ENCODE results near the gene PPIE. TPM values are rescaled to one million over a fixed set of nuclear protein-coding genes. Genes with fewer than 3 reads are reported as not detected.

The PPIE gene
- total RNA-seq, 3 donors from 2014 or later: 41.3 to 49.2 (median 45.9) TPM

- Histone ChIP-seq H3K9me3 (no peaks in the 10 kb centered on the region), H3K27me3 (no peaks in the 10 kb centered on the region), H3K27ac (no peak overlapping the region), H3K4me1 (no peaks in the 10 kb centered on the region), H3K4me3 (no peak overlapping the region), H3K36me3 (peaks cover 14% of the 10 kb centered on the region)
- TF ChIP-seq POLR2A (IDR thresholded peaks at IDR 0.05): no peak
- intact Hi-C loops (cut with DNase I; ENCODE audit: low total_unique reads): no loop called here
- DNase-seq (ENCODE audit: low spot score in 2 of 2): no peak
Observed at GRCh38 chr1:39752703-39753102, 14.0 kb downstream of the PPIE start.

DNA sequence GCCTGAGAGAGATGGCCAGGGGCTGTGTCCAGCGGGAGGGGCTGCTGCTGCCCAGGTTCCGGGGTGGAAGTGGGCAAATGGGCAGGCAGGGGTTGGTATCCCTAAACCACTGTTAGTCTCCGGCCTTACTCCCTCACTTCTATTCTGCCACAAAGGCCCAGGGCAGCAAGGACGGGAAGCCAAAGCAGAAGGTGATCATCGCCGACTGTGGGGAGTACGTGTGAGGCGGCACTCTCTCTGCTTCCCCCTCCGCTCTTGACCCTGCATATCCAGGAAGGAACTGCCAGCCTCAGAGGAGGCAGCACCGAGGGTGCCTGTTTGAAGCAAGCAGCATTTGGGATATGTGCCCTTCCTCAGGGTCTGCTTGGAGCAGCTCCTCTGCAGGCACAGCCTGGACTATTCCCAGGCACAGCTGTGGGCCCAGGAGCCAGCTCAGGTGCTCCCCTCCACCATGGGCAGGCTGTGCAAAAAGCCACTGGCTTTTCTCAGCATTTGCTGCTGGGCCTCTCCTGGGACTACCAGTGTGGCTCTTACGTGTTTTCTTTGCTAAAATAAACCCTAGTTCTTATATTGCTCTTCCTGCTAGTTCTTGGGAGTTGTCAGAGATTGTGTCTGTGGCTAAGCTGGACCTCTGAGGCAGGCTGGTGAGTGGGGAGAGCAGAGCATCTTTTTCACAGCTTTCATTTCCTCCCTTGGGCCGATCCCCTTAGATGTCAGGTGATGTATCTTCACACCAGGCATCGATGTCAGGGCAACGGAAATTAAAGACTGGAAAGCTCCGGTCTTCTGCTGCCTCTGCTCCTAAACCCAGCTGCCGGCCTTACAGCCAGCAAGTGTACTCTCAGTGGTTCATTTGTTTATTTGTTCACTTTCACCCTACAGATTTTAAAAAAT is 14.7 kb downstream of the PPIE start:
- intact Hi-C loops (cut with DNase I; ENCODE audit: low total_unique reads): no loop called here
- DNase-seq (ENCODE audit: low spot score in 2 of 2): no peak
- no peak for TF ChIP-seq POLR2A (IDR thresholded peaks at IDR 0.05)
- TF ChIP-seq, protein P1, sequence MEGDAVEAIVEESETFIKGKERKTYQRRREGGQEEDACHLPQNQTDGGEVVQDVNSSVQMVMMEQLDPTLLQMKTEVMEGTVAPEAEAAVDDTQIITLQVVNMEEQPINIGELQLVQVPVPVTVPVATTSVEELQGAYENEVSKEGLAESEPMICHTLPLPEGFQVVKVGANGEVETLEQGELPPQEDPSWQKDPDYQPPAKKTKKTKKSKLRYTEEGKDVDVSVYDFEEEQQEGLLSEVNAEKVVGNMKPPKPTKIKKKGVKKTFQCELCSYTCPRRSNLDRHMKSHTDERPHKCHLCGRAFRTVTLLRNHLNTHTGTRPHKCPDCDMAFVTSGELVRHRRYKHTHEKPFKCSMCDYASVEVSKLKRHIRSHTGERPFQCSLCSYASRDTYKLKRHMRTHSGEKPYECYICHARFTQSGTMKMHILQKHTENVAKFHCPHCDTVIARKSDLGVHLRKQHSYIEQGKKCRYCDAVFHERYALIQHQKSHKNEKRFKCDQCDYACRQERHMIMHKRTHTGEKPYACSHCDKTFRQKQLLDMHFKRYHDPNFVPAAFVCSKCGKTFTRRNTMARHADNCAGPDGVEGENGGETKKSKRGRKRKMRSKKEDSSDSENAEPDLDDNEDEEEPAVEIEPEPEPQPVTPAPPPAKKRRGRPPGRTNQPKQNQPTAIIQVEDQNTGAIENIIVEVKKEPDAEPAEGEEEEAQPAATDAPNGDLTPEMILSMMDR (IDR thresholded peaks at IDR 0.05): no peak
- TF ChIP-seq POLR2AphosphoS5 (IDR thresholded peaks at IDR 0.05): no peak
- Histone ChIP-seq H3K27me3 (no peaks in the 10 kb centered on the region), H3K9me3 (no peaks in the 10 kb centered on the region), H3K36me3 (peaks cover 14% of the 10 kb centered on the region), H3K27ac (no peak overlapping the region), H3K4me1 (no peaks in the 10 kb centered on the region), H3K4me3 (no peak overlapping the region)

DNA sequence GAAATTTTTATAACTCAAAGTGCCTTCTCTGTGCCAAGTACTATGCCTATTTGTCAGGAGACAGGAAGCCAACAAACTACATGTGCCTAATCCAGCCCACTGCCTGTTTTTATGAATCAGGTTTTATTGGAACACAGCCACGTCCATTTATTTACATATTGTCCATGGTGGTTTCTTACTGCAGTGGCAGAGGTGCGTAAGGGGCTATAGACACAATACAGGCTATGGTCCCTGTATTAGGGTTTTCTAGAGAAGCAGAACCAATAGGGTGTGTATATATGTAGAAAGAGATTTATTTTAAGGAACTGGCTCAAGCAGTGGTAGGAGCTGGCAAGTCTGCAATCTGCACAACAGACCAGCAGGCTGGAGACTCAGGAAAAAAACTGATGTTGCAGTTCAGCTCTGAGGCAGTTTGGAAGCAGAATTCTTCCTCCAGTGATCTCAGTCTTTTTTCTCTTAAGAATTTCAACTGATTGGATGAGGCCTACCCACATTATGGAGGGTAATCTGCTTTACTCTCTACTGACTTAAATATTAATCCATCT is 15.4 kb downstream of the PPIE start:
- H3K4me3 ChIP-seq: no peak overlapping the region
- H3K36me3 ChIP-seq: peaks cover 14% of the 10 kb centered on the region
- no peaks in the 10 kb centered on the region for H3K27me3 ChIP-seq
- no peaks in the 10 kb centered on the region for H3K4me1 ChIP-seq
- TF ChIP-seq POLR2AphosphoS5 (IDR thresholded peaks at IDR 0.05) (no peak), POLR2A (IDR thresholded peaks at IDR 0.05) (no peak)
- TF ChIP-seq, protein P1 (IDR thresholded peaks at IDR 0.05): no peak
- H3K9me3 ChIP-seq: no peaks in the 10 kb centered on the region
- intact Hi-C loops (cut with DNase I; ENCODE audit: low total_unique reads): no loop called here
- DNase-seq (ENCODE audit: low spot score in 2 of 2): no peak
- no peak overlapping the region for H3K27ac ChIP-seq

- intact Hi-C loops (cut with DNase I; ENCODE audit: low total_unique reads): loop anchor here (5.0 kb wide), 1 partner anchor 103 kb away; no protein-coding TSS in a partner anchor
- no peak for DNase-seq (ENCODE audit: low spot score in 2 of 2)
- Histone ChIP-seq H3K4me3 (no peak overlapping the region), H3K4me1 (no peaks in the 10 kb centered on the region), H3K36me3 (peaks cover 14% of the 10 kb centered on the region), H3K27ac (no peak overlapping the region), H3K27me3 (no peaks in the 10 kb centered on the region), H3K9me3 (no peaks in the 10 kb centered on the region)
- no peak for TF ChIP-seq POLR2A (IDR thresholded peaks at IDR 0.05)
- TF ChIP-seq POLR2AphosphoS5 (IDR thresholded peaks at IDR 0.05): no peak
- TF ChIP-seq, protein P1 (IDR thresholded peaks at IDR 0.05): no peak
Observed at GRCh38 chr1:39754906-39755504, 16.3 kb downstream of the PPIE start.

GRCh38 chr1:39755965-39756659 is 17.4 kb downstream of the PPIE start:
- peaks cover 14% of the 10 kb centered on the region for H3K36me3 ChIP-seq
- H3K27me3 ChIP-seq: no peaks in the 10 kb centered on the region
- H3K4me1 ChIP-seq: no peaks in the 10 kb centered on the region
- H3K4me3 ChIP-seq: no peak overlapping the region
- DNase-seq (ENCODE audit: low spot score in 2 of 2): no peak
- no peak overlapping the region for H3K27ac ChIP-seq
- intact Hi-C loops (cut with DNase I; ENCODE audit: low total_unique reads): loop anchor here (5.0 kb wide), 1 partner anchor 104 kb away; no protein-coding TSS in a partner anchor
- TF ChIP-seq, protein P1 (IDR thresholded peaks at IDR 0.05): no peak
- TF ChIP-seq POLR2A (IDR thresholded peaks at IDR 0.05): no peak
- no peak for TF ChIP-seq POLR2AphosphoS5 (IDR thresholded peaks at IDR 0.05)
- no peaks in the 10 kb centered on the region for H3K9me3 ChIP-seq
